K562 (cell line): Measurements from ENCODE around the gene GGPS1.
"Not testable (repeated sequence)": the region's sequence is repeated elsewhere in the genome, so short reads cannot be mapped to it uniquely, and the experiment has no call there.

Experiments used
- CEBPB ChIP-seq: fragments of 450-650 bp; IDR thresholded peaks from 2 replicates; pipeline ENCODE4 v1.6.1; 2016; ENCODE audit warnings: missing genetic modification characterization, missing compliant biosample characterization
- EGR1 ChIP-seq: fragments of 450-650 bp; conservative IDR thresholded peaks from 2 replicates; pipeline ENCODE4 v1.6.1; 2017; ENCODE audit warnings: mild to moderate bottlenecking
- FOS ChIP-seq: IDR thresholded peaks from 3 replicates; pipeline ENCODE4 v1.6.1; 2011; ENCODE audit not compliant: insufficient read length; ENCODE audit errors: extremely low read depth
- GABPA ChIP-seq: fragments of 200-800 bp; sonication (Bioruptor generic); conservative IDR thresholded peaks from 2 replicates; pipeline ENCODE4 v1.6.1; 2016; ENCODE audit warnings: low read depth, missing genetic modification characterization, missing compliant biosample characterization
- HCFC1 ChIP-seq: IDR thresholded peaks from 2 replicates; pipeline ENCODE4 v1.6.1; 2012; ENCODE audit warnings: low read depth, low read length, improper control_type of control experiment
- KLF6 ChIP-seq: fragments of 250-450 bp; sonication (Bioruptor Pico); IDR thresholded peaks from 2 replicates; pipeline ENCODE4 v1.4.0; 2020; ENCODE audit warnings: mild to moderate bottlenecking, moderate library complexity, borderline replicate concordance
- MTA2 ChIP-seq: fragments of 450-650 bp; IDR thresholded peaks from 2 replicates; pipeline ENCODE4 v1.6.1; 2016; ENCODE audit warnings: low read depth
- RFX5 ChIP-seq: IDR thresholded peaks from 2 replicates; pipeline ENCODE4 v1.6.1; 2011; ENCODE audit warnings: low read depth, mild to moderate bottlenecking, improper control_type of control experiment, low read length
- SMC3 ChIP-seq: conservative IDR thresholded peaks from 2 replicates; pipeline ENCODE4 v1.6.1; 2011; ENCODE audit warnings: low read depth, low read length, improper control_type of control experiment; ENCODE audit not compliant: insufficient read depth
- SREBF2 ChIP-seq: sonication (generic); formaldehyde crosslinking; IDR thresholded peaks from 2 replicates; pipeline ENCODE4 v1.4.0; 2020; ENCODE audit warnings: mild to moderate bottlenecking, missing genetic modification reagents
- ZNF274 ChIP-seq: IDR thresholded peaks from 2 replicates; pipeline ENCODE4 v1.6.1; 2011; ENCODE audit warnings: low read depth, mild to moderate bottlenecking, low read length, moderate library complexity, borderline replicate concordance
- TF ChIP-seq, protein P1 (sequence below): fragments of 450-650 bp; formaldehyde crosslinking; IDR thresholded peaks from 2 replicates; pipeline ENCODE4 v1.4.0; 2022; ENCODE audit warnings: missing genetic modification characterization
- TF ChIP-seq, protein P2 (sequence below), 3 experiments: IDR thresholded peaks in 2 of 3; conservative IDR thresholded peaks in 1 of 3; 2 replicates each; pipeline ENCODE4 v1.5.1; 2011 to 2012; ENCODE audit warnings: low read length in 3 of 3, mild to moderate bottlenecking in 3 of 3, control low read depth in 2 of 3, improper control_type of control experiment in 1 of 3, inconsistent platforms in 1 of 3, low read depth in 1 of 3, mixed read lengths in 1 of 3, moderate library complexity in 1 of 3; ENCODE audit not compliant: insufficient read depth in 2 of 3
- TF ChIP-seq, protein P3 (sequence below): fragments of 450-650 bp; IDR thresholded peaks from 2 replicates; pipeline ENCODE4 v1.6.1; 2016

DNA sequence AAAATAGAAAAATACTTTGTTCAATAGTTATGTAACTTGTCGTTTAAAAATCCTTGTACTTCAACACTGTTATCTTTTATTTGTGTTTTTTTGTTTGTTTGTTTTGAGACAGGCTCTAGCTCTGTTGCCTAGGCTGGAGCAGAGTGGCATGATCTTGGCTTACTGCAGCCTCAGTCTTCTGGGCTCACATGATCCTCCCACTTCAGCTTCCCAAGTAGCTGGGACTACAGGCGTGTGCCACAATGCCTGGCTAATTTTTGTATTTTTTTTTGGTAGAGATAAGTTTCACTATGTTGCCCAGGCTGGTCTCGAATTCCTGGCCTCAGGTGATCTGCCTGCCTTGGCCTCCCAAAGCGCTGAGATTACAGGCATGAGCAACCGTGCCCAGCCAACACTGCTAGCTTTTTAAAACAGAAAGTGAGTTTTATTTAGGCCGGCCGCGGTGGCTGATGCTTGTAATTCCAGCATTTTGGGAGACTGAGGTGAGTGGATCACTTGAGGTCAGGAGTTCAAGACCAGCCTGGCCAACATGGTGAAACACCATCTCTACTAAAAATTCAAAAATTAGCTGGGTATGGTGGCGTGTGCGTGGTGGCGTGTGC lies 49.9 kb downstream of the GGPS1 start:
- not testable (repeated sequence) for TF ChIP-seq ZNF274; KLF6 (CRISPR knock-in tag); RFX5; SMC3; EGR1; MTA2; GABPA (tag); CEBPB (tag); SREBF2 (CRISPR knock-in tag); FOS; HCFC1
- TF ChIP-seq, protein P1, sequence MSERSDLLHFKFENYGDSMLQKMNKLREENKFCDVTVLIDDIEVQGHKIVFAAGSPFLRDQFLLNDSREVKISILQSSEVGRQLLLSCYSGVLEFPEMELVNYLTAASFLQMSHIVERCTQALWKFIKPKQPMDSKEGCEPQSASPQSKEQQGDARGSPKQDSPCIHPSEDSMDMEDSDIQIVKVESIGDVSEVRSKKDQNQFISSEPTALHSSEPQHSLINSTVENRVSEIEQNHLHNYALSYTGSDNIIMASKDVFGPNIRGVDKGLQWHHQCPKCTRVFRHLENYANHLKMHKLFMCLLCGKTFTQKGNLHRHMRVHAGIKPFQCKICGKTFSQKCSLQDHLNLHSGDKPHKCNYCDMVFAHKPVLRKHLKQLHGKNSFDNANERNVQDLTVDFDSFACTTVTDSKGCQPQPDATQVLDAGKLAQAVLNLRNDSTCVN (CRISPR knock-in tag): not testable (repeated sequence)
- TF ChIP-seq, protein P2, sequence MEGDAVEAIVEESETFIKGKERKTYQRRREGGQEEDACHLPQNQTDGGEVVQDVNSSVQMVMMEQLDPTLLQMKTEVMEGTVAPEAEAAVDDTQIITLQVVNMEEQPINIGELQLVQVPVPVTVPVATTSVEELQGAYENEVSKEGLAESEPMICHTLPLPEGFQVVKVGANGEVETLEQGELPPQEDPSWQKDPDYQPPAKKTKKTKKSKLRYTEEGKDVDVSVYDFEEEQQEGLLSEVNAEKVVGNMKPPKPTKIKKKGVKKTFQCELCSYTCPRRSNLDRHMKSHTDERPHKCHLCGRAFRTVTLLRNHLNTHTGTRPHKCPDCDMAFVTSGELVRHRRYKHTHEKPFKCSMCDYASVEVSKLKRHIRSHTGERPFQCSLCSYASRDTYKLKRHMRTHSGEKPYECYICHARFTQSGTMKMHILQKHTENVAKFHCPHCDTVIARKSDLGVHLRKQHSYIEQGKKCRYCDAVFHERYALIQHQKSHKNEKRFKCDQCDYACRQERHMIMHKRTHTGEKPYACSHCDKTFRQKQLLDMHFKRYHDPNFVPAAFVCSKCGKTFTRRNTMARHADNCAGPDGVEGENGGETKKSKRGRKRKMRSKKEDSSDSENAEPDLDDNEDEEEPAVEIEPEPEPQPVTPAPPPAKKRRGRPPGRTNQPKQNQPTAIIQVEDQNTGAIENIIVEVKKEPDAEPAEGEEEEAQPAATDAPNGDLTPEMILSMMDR (IDR thresholded peaks at IDR 0.05 in 2 of 3, conservative IDR thresholded peaks at IDR 0.05 in 1 of 3; ENCODE audit: insufficient read depth in 2 of 3, low read depth in 1 of 3, low read length in 3 of 3): not testable (repeated sequence)
- TF ChIP-seq, protein P3, sequence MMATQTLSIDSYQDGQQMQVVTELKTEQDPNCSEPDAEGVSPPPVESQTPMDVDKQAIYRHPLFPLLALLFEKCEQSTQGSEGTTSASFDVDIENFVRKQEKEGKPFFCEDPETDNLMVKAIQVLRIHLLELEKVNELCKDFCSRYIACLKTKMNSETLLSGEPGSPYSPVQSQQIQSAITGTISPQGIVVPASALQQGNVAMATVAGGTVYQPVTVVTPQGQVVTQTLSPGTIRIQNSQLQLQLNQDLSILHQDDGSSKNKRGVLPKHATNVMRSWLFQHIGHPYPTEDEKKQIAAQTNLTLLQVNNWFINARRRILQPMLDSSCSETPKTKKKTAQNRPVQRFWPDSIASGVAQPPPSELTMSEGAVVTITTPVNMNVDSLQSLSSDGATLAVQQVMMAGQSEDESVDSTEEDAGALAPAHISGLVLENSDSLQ: not testable (repeated sequence)
